Measurements from ENCODE around the gene NOS1AP. TPM values are rescaled to one million over a fixed set of nuclear protein-coding genes. Genes with fewer than 3 reads are reported as not detected.

Gene NOS1AP
- total RNA-seq, 1 experiment from 2014 or later: 14.7 TPM

- H3K27me3 Mint-ChIP-seq (ENCODE audit: low read depth): no peaks in the 10 kb centered on the region; the same call in 1 of the 2 replicates
- CTCF ChIA-PET: no interaction called here
- peaks cover 13% of the 10 kb centered on the region for H3K4me1 Mint-ChIP-seq
- no peaks in the 10 kb centered on the region for H3K36me3 Mint-ChIP-seq
- DNase-seq (ENCODE audit: low spot score) (no peak), ATAC-seq (no peak)
- H3K9me3 Mint-ChIP-seq: no peaks in the 10 kb centered on the region
- no peak for TF ChIP-seq JAZF1 (CRISPR knock-in tag; IDR thresholded peaks at IDR 0.05)
- no peak for TF ChIP-seq GTF2I (CRISPR knock-in tag; conservative IDR thresholded peaks at IDR 0.05)
- no peak for TF ChIP-seq ZNF425 (CRISPR knock-in tag; conservative IDR thresholded peaks at IDR 0.05)
- no peak for TF ChIP-seq SMAD4 (CRISPR knock-in tag; IDR thresholded peaks at IDR 0.05)
- TF ChIP-seq ZNF121 (CRISPR knock-in tag; IDR thresholded peaks at IDR 0.05): no peak
- TF ChIP-seq PRRX2 (CRISPR knock-in tag; IDR thresholded peaks at IDR 0.05): no peak
- no peak for TF ChIP-seq USF2 (CRISPR knock-in tag; IDR thresholded peaks at IDR 0.05)
- TF ChIP-seq NR2C2 (CRISPR knock-in tag; IDR thresholded peaks at IDR 0.05): no peak
- no peak for TF ChIP-seq ZNF532 (CRISPR knock-in tag; IDR thresholded peaks at IDR 0.05; ENCODE audit: borderline replicate concordance)
- H3K4me3 Mint-ChIP-seq: no peak overlapping the region
- POLR2A ChIA-PET: no interaction called here
- H3K27ac Mint-ChIP-seq: no peak overlapping the region
These were observed 47.7 kb downstream of the NOS1AP start for GRCh38 chr1:162117039-162117774.

- Mint-ChIP-seq H3K4me1 (peaks cover 13% of the 10 kb centered on the region), H3K9me3 (no peaks in the 10 kb centered on the region), H3K4me3 (no peak overlapping the region), H3K27ac (no peak overlapping the region), H3K27me3 (ENCODE audit: low read depth) (no peaks in the 10 kb centered on the region; the same call in 1 of the 2 replicates), H3K36me3 (no peaks in the 10 kb centered on the region)
- ChIA-PET CTCF (no interaction called here), POLR2A (no interaction called here)
- no peak for TF ChIP-seq GRHL2 (CRISPR knock-in tag; IDR thresholded peaks at IDR 0.05; ENCODE audit: insufficient replicate concordance, severe bottlenecking)
- no peak for TF ChIP-seq ZNF317 (CRISPR knock-in tag; IDR thresholded peaks at IDR 0.05; ENCODE audit: borderline replicate concordance, low read depth)
- no peak for ATAC-seq
- DNase-seq (ENCODE audit: low spot score): no peak
These were observed 48.6 kb downstream of the NOS1AP start for GRCh38 chr1:162118063-162118462.

GRCh38 chr1:162128693-162129356 is 59.3 kb downstream of the NOS1AP start:
- H3K36me3 Mint-ChIP-seq: no peaks in the 10 kb centered on the region; the same call in 1 of the 2 replicates
- peaks cover 6% of the 10 kb centered on the region for H3K9me3 Mint-ChIP-seq
- no peak overlapping the region; the same call in 1 of the 2 replicates for H3K27ac Mint-ChIP-seq
- H3K4me3 Mint-ChIP-seq: no peak overlapping the region
- ChIA-PET CTCF (interaction anchor here (1.2 kb wide), 1 partner anchor 10 kb away, joined by 4 read pairs; no protein-coding TSS in a partner anchor), POLR2A (no interaction called here)
- H3K27me3 Mint-ChIP-seq (ENCODE audit: low read depth): no peaks in the 10 kb centered on the region
- H3K4me1 Mint-ChIP-seq: peaks cover 10% of the 10 kb centered on the region
- ATAC-seq (peak; percentile 38; the same call in 1 of the 2 replicates), DNase-seq (ENCODE audit: low spot score) (no peak)
- TF ChIP-seq FOXJ3 (CRISPR knock-in tag; IDR thresholded peaks at IDR 0.05; ENCODE audit: borderline replicate concordance) (no peak), ZNF671 (CRISPR knock-in tag; IDR thresholded peaks at IDR 0.05) (no peak), ZNF317 (CRISPR knock-in tag; IDR thresholded peaks at IDR 0.05; ENCODE audit: borderline replicate concordance, low read depth) (no peak), CTCF (IDR thresholded peaks at IDR 0.05) (no peak), CREB1 (CRISPR knock-in tag; IDR thresholded peaks at IDR 0.05) (no peak), TCF7 (CRISPR knock-in tag; IDR thresholded peaks at IDR 0.05; ENCODE audit: low read depth) (no peak)

All from WTC11 (cell line).